CD14-positive monocyte (primary cell): Measurements from ENCODE around the gene SLC17A2. TPM values are rescaled to one million over a fixed set of nuclear protein-coding genes. Genes with fewer than 3 reads are reported as not detected.
A peak's percentile ranks its signal among the peaks of the same experiment; 100 is the strongest.

Experiments
- DNase-seq, 3 donors: peaks; one replicate each; pipeline ENCODE4 v3.0.0-alpha.2; 2011 to 2022
- H2AFZ ChIP-seq: 2 replicates; pipeline ENCODE4 v1.6.0; 2012; ENCODE audit warnings: mild to moderate bottlenecking, low read depth, low read length, inconsistent platforms; ENCODE audit not compliant: insufficient read depth, poor library complexity, severe bottlenecking
- H3K27ac ChIP-seq, 2 donors: 1 replicate in 1 of 2; 2 replicates in 1 of 2; pipeline ENCODE4 v1.5.1; 2012 to 2013; ENCODE audit warnings: low read length in 2 of 2, control low read depth in 1 of 2, inconsistent platforms in 1 of 2, low read depth in 1 of 2, mild to moderate bottlenecking in 1 of 2
- H3K27me3 ChIP-seq, 2 donors: one replicate each; pipeline versions ENCODE4 v1.6.0 to v1.6.1; 2011 to 2013; ENCODE audit warnings: low read length in 2 of 2; ENCODE audit not compliant: control insufficient read depth in 2 of 2, insufficient read depth in 2 of 2
- H3K36me3 ChIP-seq, 2 donors: replicated peaks in 1 of 2; 1 replicate in 1 of 2; 2 replicates in 1 of 2; pipeline versions ENCODE4 v1.5.1 to v1.6.1; 2012 to 2013; ENCODE audit warnings: low read length in 2 of 2, control low read depth in 1 of 2, inconsistent platforms in 1 of 2, mild to moderate bottlenecking in 1 of 2; ENCODE audit not compliant: insufficient read depth in 2 of 2, control insufficient read depth in 1 of 2
- H3K4me1 ChIP-seq, 2 donors: 1 replicate in 1 of 2; 2 replicates in 1 of 2; pipeline versions ENCODE4 v1.5.1 to v1.6.1; 2012 to 2013; ENCODE audit warnings: low read length in 2 of 2, control low read depth in 1 of 2, inconsistent platforms in 1 of 2, mild to moderate bottlenecking in 1 of 2, moderate library complexity in 1 of 2; ENCODE audit not compliant: insufficient read depth in 2 of 2, control insufficient read depth in 1 of 2
- H3K4me2 ChIP-seq: replicated peaks from 2 replicates; pipeline ENCODE3; 2012; ENCODE audit warnings: low read length, moderate library complexity, mild to moderate bottlenecking; ENCODE audit not compliant: poor library complexity, severe bottlenecking; ENCODE audit errors: extremely low read depth
- H3K4me3 ChIP-seq, 3 experiments: fragments of 200-600 bp in 1 of 3; sonication (generic) in 1 of 3; replicated peaks in 1 of 3; 1 replicate in 2 of 3; 2 replicates in 1 of 3; pipeline ENCODE4 v1.5.1; 2011 to 2013; ENCODE audit warnings: low read length in 3 of 3, mild to moderate bottlenecking in 3 of 3, control low read depth in 2 of 3, low read depth in 2 of 3, inconsistent platforms in 1 of 3, moderate library complexity in 1 of 3
- H3K79me2 ChIP-seq: 2 replicates; pipeline ENCODE4 v1.6.0; 2012; ENCODE audit warnings: mild to moderate bottlenecking, control low read depth, inconsistent platforms, low read length, moderate library complexity; ENCODE audit not compliant: insufficient read depth
- H3K9ac ChIP-seq: 2 replicates; pipeline ENCODE4 v1.6.0; 2017; ENCODE audit warnings: low read length, mild to moderate bottlenecking; ENCODE audit not compliant: insufficient read depth, poor library complexity, severe bottlenecking
- H3K9me3 ChIP-seq, 2 donors: replicated peaks in 1 of 2; 1 replicate in 1 of 2; 2 replicates in 1 of 2; pipeline versions ENCODE4 v1.5.1 to v1.6.1; 2012 to 2013; ENCODE audit warnings: low read length in 2 of 2, control low read depth in 1 of 2; ENCODE audit not compliant: control insufficient read depth in 1 of 2, insufficient read depth in 1 of 2
- H4K20me1 ChIP-seq: 2 replicates; pipeline ENCODE4 v1.6.0; 2012; ENCODE audit warnings: mild to moderate bottlenecking, low read length, control low read depth, moderate library complexity; ENCODE audit not compliant: insufficient read depth
- H3K27ac Mint-ChIP-seq, 7 donors: one replicate each; pipeline ENCODE4 v1.8.0; 2020; ENCODE audit warnings: mild to moderate bottlenecking in 7 of 7, mixed read lengths in 7 of 7, moderate library complexity in 6 of 7, inconsistent platforms in 2 of 7
- H3K27me3 Mint-ChIP-seq, 3 donors: one replicate each; pipeline ENCODE4 v1.8.0; 2021 to 2022; ENCODE audit warnings: low read depth in 3 of 3, mild to moderate bottlenecking in 3 of 3, mixed read lengths in 3 of 3, moderate library complexity in 3 of 3, inconsistent platforms in 1 of 3
- H3K36me3 Mint-ChIP-seq, 2 donors: one replicate each; pipeline ENCODE4 v1.8.0; 2020; ENCODE audit warnings: mixed read lengths in 2 of 2, inconsistent platforms in 1 of 2, mild to moderate bottlenecking in 1 of 2
- H3K4me1 Mint-ChIP-seq: one replicate; pipeline ENCODE4 v1.8.0; 2020; ENCODE audit warnings: mild to moderate bottlenecking, mixed read lengths
- H3K4me3 Mint-ChIP-seq, 2 donors: one replicate each; pipeline ENCODE4 v1.8.0; 2020; ENCODE audit warnings: mild to moderate bottlenecking in 2 of 2, mixed read lengths in 2 of 2, moderate library complexity in 1 of 2
- H3K9me3 Mint-ChIP-seq, 7 donors: one replicate each; pipeline ENCODE4 v1.8.0; 2020 to 2022; ENCODE audit warnings: mixed read lengths in 7 of 7, mild to moderate bottlenecking in 6 of 7, moderate library complexity in 6 of 7, inconsistent platforms in 2 of 7
- CTCF ChIP-seq: fragments of 200-600 bp; IDR thresholded peaks from one replicate; pipeline ENCODE4 v1.8.0; 2022; ENCODE audit warnings: antibody characterized with exemption, mild to moderate bottlenecking
- WGBS: methylation state at CpG from one replicate; pipeline ENCODE4 v1.1.5; 2013; ENCODE audit warnings: missing lambda C conversion rate; ENCODE audit not compliant: insufficient coverage; 5-methylcytosine and 5-hydroxymethylcytosine counted together
- intact Hi-C, 2 donors: fragments of 100-400 bp; cut with micrococcal nuclease; formaldehyde crosslinking; loops; one replicate each; pipeline versions ENCODE4 v1.15.0 to v1.15.1; 2023
- polyA plus RNA-seq, 3 donors: library from polyadenylated mRNA; depleted of rRNA in 1 of 3; unstranded in 2 of 3; stranded (reverse) in 1 of 3; fragments of 300-500 nt in 2 of 3; fragments of >200 nt in 1 of 3; fragmentation: Illumina TruSeq in 2 of 3; gene quantifications; 1 replicate in 2 of 3; 2 replicates in 1 of 3; pipeline ENCODE4 v1.2.3, GENCODE V29; 2012 to 2021

The SLC17A2 gene
- polyA plus RNA-seq, 3 donors: not detected

- Mint-ChIP-seq H3K9me3 (peaks cover 0 to 5% (median 3%) of the 10 kb centered on the region in 7 donors), H3K4me1 (peaks cover 14% of the 10 kb centered on the region), H3K36me3 (no peaks in the 10 kb centered on the region), H3K4me3 (no peak overlapping the region), H3K27ac (peak overlapping the region in 1 of 7 donors; percentile 15), H3K27me3 (peaks cover 0 to 9% (median 9%) of the 10 kb centered on the region in 3 donors)
- Histone ChIP-seq H3K27ac (no peak overlapping the region), H3K27me3 (no peaks in the 10 kb centered on the region), H3K79me2 (no peaks in the 10 kb centered on the region), H3K9me3 (peaks cover 0 to 4% of the 10 kb centered on the region in 2 donors), H2AFZ (no peak overlapping the region), H4K20me1 (no peaks in the 10 kb centered on the region), H3K4me2 (no peak overlapping the region), H3K4me1 (peaks cover 0 to 16% of the 10 kb centered on the region in 2 donors), H3K36me3 (no peaks in the 10 kb centered on the region), H3K9ac (no peak overlapping the region), H3K4me3 (no peak overlapping the region)
- TF ChIP-seq CTCF: no peak
- WGBS: 83% methylated on average over 1 of the region's 2 CpGs
- no peak for DNase-seq
- intact Hi-C loops: no loop called here
These were observed 51.7 kb downstream of the SLC17A2 start for GRCh38 chr6:25878721-25879322.

GRCh38 chr6:25875926-25876602 is 54.4 kb downstream of the SLC17A2 start:
- no peak overlapping the region for H3K4me3 Mint-ChIP-seq
- WGBS: 92% methylated on average over 2 of the region's 3 CpGs
- no peak overlapping the region for H3K27ac Mint-ChIP-seq

More at GRCh38 chr6:25875926-25876602, 54.4 kb downstream of the SLC17A2 start:
- peaks cover 0 to 1% (median 0%) of the 10 kb centered on the region in 7 donors for H3K9me3 Mint-ChIP-seq
- Histone ChIP-seq H3K9me3 (no peaks in the 10 kb centered on the region), H3K4me3 (no peak overlapping the region), H3K4me1 (peaks cover 0 to 10% of the 10 kb centered on the region in 2 donors), H3K79me2 (no peaks in the 10 kb centered on the region), H3K4me2 (no peak overlapping the region), H3K27ac (no peak overlapping the region), H3K27me3 (no peaks in the 10 kb centered on the region), H3K36me3 (no peaks in the 10 kb centered on the region), H4K20me1 (no peaks in the 10 kb centered on the region), H3K9ac (no peak overlapping the region), H2AFZ (no peak overlapping the region)
- intact Hi-C loops: no loop called here
- TF ChIP-seq CTCF: no peak
- H3K36me3 Mint-ChIP-seq: no peaks in the 10 kb centered on the region
- H3K4me1 Mint-ChIP-seq: peaks cover 6% of the 10 kb centered on the region
- H3K27me3 Mint-ChIP-seq: peaks cover 0 to 5% (median 0%) of the 10 kb centered on the region in 3 donors
- no peak for DNase-seq
